HepG2 (cell line): Measurements from ENCODE around the gene SIVA1. TPM values are rescaled to one million over a fixed set of nuclear protein-coding genes. Genes with fewer than 3 reads are reported as not detected.

ENCODE experiments used
- ARID5B ChIP-seq: IDR thresholded peaks from 2 replicates; pipeline ENCODE4 v1.4.0; 2020; ENCODE audit warnings: mild to moderate bottlenecking, missing genetic modification reagents
- ATRX ChIP-seq: sonication (generic); formaldehyde crosslinking; IDR thresholded peaks from 2 replicates; pipeline ENCODE4 v1.4.0; 2020; ENCODE audit warnings: missing genetic modification reagents, borderline replicate concordance
- GLMP ChIP-seq: sonication (generic); formaldehyde crosslinking; IDR thresholded peaks from 2 replicates; pipeline ENCODE4 v1.9.0; 2021; ENCODE audit warnings: missing genetic modification reagents, mild to moderate bottlenecking, borderline replicate concordance
- ONECUT2 ChIP-seq: sonication (generic); formaldehyde crosslinking; IDR thresholded peaks from 2 replicates; pipeline ENCODE4 v1.4.0; 2020; ENCODE audit warnings: missing genetic modification reagents
- PHF8 ChIP-seq: sonication (generic); formaldehyde crosslinking; IDR thresholded peaks from 2 replicates; pipeline ENCODE4 v1.5.0; 2020; ENCODE audit warnings: missing genetic modification reagents
- SKIL ChIP-seq: sonication (generic); formaldehyde crosslinking; IDR thresholded peaks from 2 replicates; pipeline ENCODE4 v1.8.0; 2022; ENCODE audit warnings: missing genetic modification reagents, mild to moderate bottlenecking, moderate library complexity, borderline replicate concordance
- SP140L ChIP-seq: sonication (generic); formaldehyde crosslinking; IDR thresholded peaks from 2 replicates; pipeline ENCODE4 v1.4.0; 2020; ENCODE audit warnings: missing genetic modification reagents, borderline replicate concordance
- ZKSCAN5 ChIP-seq: sonication (generic); formaldehyde crosslinking; IDR thresholded peaks from 2 replicates; pipeline ENCODE4 v1.5.1; 2020; ENCODE audit warnings: mild to moderate bottlenecking, missing genetic modification reagents
- ZNF207 ChIP-seq: fragments of 450-650 bp; IDR thresholded peaks from 2 replicates; pipeline ENCODE4 v1.6.1; 2016; ENCODE audit warnings: antibody characterized with exemption, borderline replicate concordance
- ZNF230 ChIP-seq: sonication (generic); formaldehyde crosslinking; IDR thresholded peaks from 2 replicates; pipeline ENCODE4 v1.4.0; 2020; ENCODE audit warnings: mild to moderate bottlenecking, missing genetic modification reagents
- ZNF276 ChIP-seq: sonication (generic); formaldehyde crosslinking; IDR thresholded peaks from 2 replicates; pipeline ENCODE4 v1.4.0; 2020; ENCODE audit warnings: mild to moderate bottlenecking, low read depth, missing genetic modification reagents
- ZNF468 ChIP-seq: sonication (generic); formaldehyde crosslinking; IDR thresholded peaks from 2 replicates; pipeline ENCODE4 v1.8.0; 2022; ENCODE audit warnings: mild to moderate bottlenecking, moderate library complexity, missing genetic modification reagents
- ZNF496 ChIP-seq: sonication (generic); formaldehyde crosslinking; IDR thresholded peaks from 2 replicates; pipeline ENCODE4 v1.8.1; 2023; ENCODE audit warnings: mild to moderate bottlenecking, moderate library complexity, missing genetic modification reagents; ENCODE audit not compliant: insufficient replicate concordance
- ZNF710 ChIP-seq: sonication (generic); formaldehyde crosslinking; IDR thresholded peaks from 2 replicates; pipeline ENCODE4 v1.5.0; 2020; ENCODE audit warnings: mild to moderate bottlenecking, missing genetic modification reagents, borderline replicate concordance
- polyA plus RNA-seq, 8 experiments: library from polyadenylated mRNA; depleted of rRNA in 3 of 8; stranded (reverse) in 7 of 8; unstranded in 1 of 8; fragments of >200 nt; fragmentation: Illumina TruSeq in 4 of 8; extraction: Trizol in 4 of 8; gene quantifications; 2 replicates each; pipeline versions ENCODE4 v1.2.1 to v1.2.3, GENCODE V29; 2011 to 2016; ENCODE audit warnings: low read depth in 4 of 8, missing spikeins in 1 of 8, mixed read lengths in 1 of 8; ENCODE audit not compliant: insufficient read depth in 1 of 8
- total RNA-seq, 5 experiments: library from RNA; depleted of rRNA; stranded (reverse); fragments of >200 nt; fragmentation: Illumina TruSeq; extraction: Trizol; gene quantifications; 2 replicates each; pipeline ENCODE4 v1.2.3, GENCODE V29; 2016; ENCODE audit warnings: low read depth in 1 of 5
- TF ChIP-seq, protein P1 (sequence below): sonication (generic); formaldehyde crosslinking; IDR thresholded peaks from 2 replicates; pipeline ENCODE4 v1.4.0; 2020; ENCODE audit warnings: missing genetic modification reagents; ENCODE audit errors: not compliant biosample characterization

SIVA1 gene
- total and polyA plus RNA-seq, 2 of the 13 experiments (the other 11 are each of a cell fraction or from before 2014, with no cell fraction given): 123 to 186 TPM

DNA sequence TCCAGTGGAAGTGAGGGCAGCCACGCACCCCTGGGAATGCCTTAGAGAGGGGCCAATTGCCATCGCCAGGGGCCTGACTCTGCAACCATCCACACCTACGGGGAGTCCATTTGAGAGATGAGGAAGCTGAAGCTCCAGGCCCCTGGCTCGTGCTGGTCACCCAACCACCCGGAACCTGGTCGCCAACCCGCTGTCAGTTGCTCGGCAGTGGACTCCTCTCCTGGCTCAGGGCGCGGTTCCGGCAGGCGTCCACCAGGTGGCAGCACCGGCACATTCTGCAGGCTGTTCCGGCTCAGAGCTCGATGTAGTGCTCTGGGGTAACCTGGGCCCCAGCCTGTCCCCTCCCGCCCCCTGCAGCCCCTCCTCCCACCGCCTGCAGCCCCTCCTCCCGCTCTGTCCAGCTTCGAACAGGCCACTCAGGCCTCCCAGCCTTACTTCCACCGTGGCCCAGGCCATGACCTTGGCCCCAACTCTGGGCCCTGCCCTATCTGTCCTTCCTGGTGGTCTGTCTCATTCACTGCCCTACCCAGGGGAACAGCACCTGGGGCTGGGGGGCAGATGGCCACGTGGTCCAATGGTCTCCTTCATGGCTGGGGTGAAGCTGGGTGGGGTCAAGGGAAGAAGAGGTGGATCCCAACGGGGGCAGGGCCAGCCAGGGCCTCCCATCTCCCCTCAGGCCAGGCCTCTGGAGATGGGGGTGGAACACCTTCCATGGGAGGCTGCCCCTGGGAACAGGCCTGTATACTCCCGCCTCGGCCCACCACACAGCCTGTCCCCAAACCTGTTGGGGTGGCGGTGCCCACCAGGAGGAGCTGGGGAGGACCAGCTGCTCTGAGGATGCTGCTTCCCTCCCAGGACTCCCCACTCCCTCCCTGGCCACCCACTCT, 15.7 kb downstream of the SIVA1 start (continued):
- TF ChIP-seq, protein P1, sequence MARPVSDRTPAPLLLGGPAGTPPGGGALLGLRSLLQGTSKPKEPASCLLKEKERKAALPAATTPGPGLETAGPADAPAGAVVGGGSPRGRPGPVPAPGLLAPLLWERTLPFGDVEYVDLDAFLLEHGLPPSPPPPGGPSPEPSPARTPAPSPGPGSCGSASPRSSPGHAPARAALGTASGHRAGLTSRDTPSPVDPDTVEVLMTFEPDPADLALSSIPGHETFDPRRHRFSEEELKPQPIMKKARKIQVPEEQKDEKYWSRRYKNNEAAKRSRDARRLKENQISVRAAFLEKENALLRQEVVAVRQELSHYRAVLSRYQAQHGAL: no peak
- TF ChIP-seq ZNF207: no peak
- no peak for TF ChIP-seq ZNF710 (CRISPR knock-in tag)
- no peak for TF ChIP-seq GLMP (CRISPR knock-in tag)
- no peak for TF ChIP-seq ZNF276
- no peak for TF ChIP-seq SP140L (CRISPR knock-in tag)
- TF ChIP-seq SKIL: peak; percentile 91
- TF ChIP-seq PHF8: peak; percentile 50; the same call in 1 of the 2 replicates
- no peak for TF ChIP-seq ZNF496
- no peak; the same call in 1 of the 2 replicates for TF ChIP-seq ZKSCAN5 (CRISPR knock-in tag)
- no peak for TF ChIP-seq ZNF468 (CRISPR knock-in tag)
- TF ChIP-seq ATRX (CRISPR knock-in tag): no peak
- 0 out of 2 replicates have a peak, but pooled peaks have one; percentile 85 for TF ChIP-seq ZNF230
- peak; percentile 48; the same call in 1 of the 2 replicates for TF ChIP-seq ARID5B (CRISPR knock-in tag)
- TF ChIP-seq ONECUT2 (CRISPR knock-in tag): no peak
